ENCODE data around the gene RNF40.
"Not testable (repeated sequence)": the region's sequence is repeated elsewhere in the genome, so short reads cannot be mapped to it uniquely, and the experiment has no call there.

RNF40 gene

GRCh38 chr16:30786936-30787612, 25.0 kb downstream of the RNF40 start, which contains the start of gene ZNF629:
Gene ZNF629, minus strand, starts transcription at chr16:30787205. Its CDS starts 2,723 bp downstream, at chr16:30784482.
- in situ Hi-C loops (cut with MboI; ENCODE audit: low sequenced_read_pairs), result no loop called here
- no peaks in the 10 kb centered on the region for H3K27me3 ChIP-seq (ENCODE audit: low read depth)
- H3K4me1 ChIP-seq, result peaks cover 10% of the 10 kb centered on the region
- peak within 1 kb of the TSS; percentile 92 for H3K4me3 ChIP-seq
- no peaks in the 10 kb centered on the region for H3K9me3 ChIP-seq
- peak; percentile 44 to 81 for DNase-seq (ENCODE audit: low spot score in 2 of 2)
- H3K36me3 ChIP-seq (replicated peaks), result peaks cover 17% of the 10 kb centered on the region

GRCh38 chr16:30787613-30788378, 25.7 kb downstream of the RNF40 start:
- no peaks in the 10 kb centered on the region for H3K27me3 ChIP-seq (ENCODE audit: low read depth)
- peaks cover 10% of the 10 kb centered on the region for H3K4me1 ChIP-seq
- DNase-seq (ENCODE audit: low spot score in 2 of 2), result no peak
- in situ Hi-C loops (cut with MboI; ENCODE audit: low sequenced_read_pairs), result no loop called here
- peak overlapping the region; percentile 92 for H3K4me3 ChIP-seq
- H3K36me3 ChIP-seq (replicated peaks), result peaks cover 10% of the 10 kb centered on the region
- H3K9me3 ChIP-seq, result no peaks in the 10 kb centered on the region

GRCh38 chr16:30793508-30794069, 31.5 kb downstream of the RNF40 start:
- Histone ChIP-seq H3K4me3 (no peak overlapping the region), H3K9me3 (no peaks in the 10 kb centered on the region), H3K4me1 (no peaks in the 10 kb centered on the region; the same call in 1 of the 2 replicates), H3K36me3 (replicated peaks) (no peaks in the 10 kb centered on the region), H3K27me3 (ENCODE audit: low read depth) (no peaks in the 10 kb centered on the region)
- in situ Hi-C loops (cut with MboI; ENCODE audit: low sequenced_read_pairs), result no loop called here
- no peak for DNase-seq (ENCODE audit: low spot score in 2 of 2)

- no peaks in the 10 kb centered on the region for H3K36me3 ChIP-seq (replicated peaks)
- no peak for DNase-seq (ENCODE audit: low spot score in 2 of 2)
- no peaks in the 10 kb centered on the region for H3K9me3 ChIP-seq
- no peaks in the 10 kb centered on the region for H3K27me3 ChIP-seq (ENCODE audit: low read depth)
- no peak overlapping the region for H3K4me3 ChIP-seq
- H3K4me1 ChIP-seq, result no peaks in the 10 kb centered on the region; the same call in 1 of the 2 replicates
- in situ Hi-C loops (cut with MboI; ENCODE audit: low sequenced_read_pairs), result no loop called here
Measured at GRCh38 chr16:30794634-30795033, 32.5 kb downstream of the RNF40 start.

GRCh38 chr16:30797670-30798309, 35.7 kb downstream of the RNF40 start:
- no peaks in the 10 kb centered on the region; the same call in 1 of the 2 replicates for H3K4me1 ChIP-seq
- in situ Hi-C loops (cut with MboI; ENCODE audit: low sequenced_read_pairs), result no loop called here

GRCh38 chr16:30802936-30803335, 40.8 kb downstream of the RNF40 start:
- Histone ChIP-seq H3K9me3 (no peaks in the 10 kb centered on the region), H3K4me3 (no peak overlapping the region), H3K4me1 (no peaks in the 10 kb centered on the region), H3K36me3 (replicated peaks) (no peaks in the 10 kb centered on the region), H3K27me3 (ENCODE audit: low read depth) (no peaks in the 10 kb centered on the region)
- in situ Hi-C loops (cut with MboI; ENCODE audit: low sequenced_read_pairs), result no loop called here
- no peak for DNase-seq (ENCODE audit: low spot score in 2 of 2)

More at GRCh38 chr16:30797670-30798309, 35.7 kb downstream of the RNF40 start:
- H3K9me3 ChIP-seq, result no peaks in the 10 kb centered on the region
- H3K27me3 ChIP-seq (ENCODE audit: low read depth), result no peaks in the 10 kb centered on the region
- no peaks in the 10 kb centered on the region for H3K36me3 ChIP-seq (replicated peaks)
- no peak overlapping the region for H3K4me3 ChIP-seq
- DNase-seq (ENCODE audit: low spot score in 2 of 2), result no peak

GRCh38 chr16:30805056-30805369, 42.9 kb downstream of the RNF40 start:
- in situ Hi-C loops (cut with MboI; ENCODE audit: low sequenced_read_pairs), result no loop called here
- Histone ChIP-seq H3K4me3 (no peak overlapping the region), H3K36me3 (replicated peaks) (no peaks in the 10 kb centered on the region), H3K4me1 (no peaks in the 10 kb centered on the region), H3K9me3 (no peaks in the 10 kb centered on the region), H3K27me3 (ENCODE audit: low read depth) (no peaks in the 10 kb centered on the region)
- DNase-seq (ENCODE audit: low spot score in 2 of 2), result no peak

- Histone ChIP-seq H3K9me3 (no peaks in the 10 kb centered on the region), H3K36me3 (replicated peaks) (no peaks in the 10 kb centered on the region), H3K4me3 (no peak overlapping the region), H3K4me1 (no peaks in the 10 kb centered on the region), H3K27me3 (ENCODE audit: low read depth) (no peaks in the 10 kb centered on the region)
- in situ Hi-C loops (cut with MboI; ENCODE audit: low sequenced_read_pairs), result no loop called here
- DNase-seq (ENCODE audit: low spot score in 2 of 2), result no peak
Measured at GRCh38 chr16:30805370-30806169, 43.4 kb downstream of the RNF40 start.

- Histone ChIP-seq H3K4me1 (no peaks in the 10 kb centered on the region), H3K9me3 (no peaks in the 10 kb centered on the region), H3K4me3 (no peak overlapping the region), H3K27me3 (ENCODE audit: low read depth) (no peaks in the 10 kb centered on the region), H3K36me3 (replicated peaks) (no peaks in the 10 kb centered on the region)
- no peak for DNase-seq (ENCODE audit: low spot score in 2 of 2)
- in situ Hi-C loops (cut with MboI; ENCODE audit: low sequenced_read_pairs), result no loop called here
Measured at GRCh38 chr16:30808146-30808545, 46.0 kb downstream of the RNF40 start.

GRCh38 chr16:30808890-30809426, 46.8 kb downstream of the RNF40 start:
- H3K9me3 ChIP-seq; H3K36me3 ChIP-seq (replicated peaks); H3K4me1 ChIP-seq; in situ Hi-C loops (cut with MboI; ENCODE audit: low sequenced_read_pairs); H3K27me3 ChIP-seq (ENCODE audit: low read depth); H3K4me3 ChIP-seq; DNase-seq (ENCODE audit: low spot score in 2 of 2): not testable (repeated sequence)

- in situ Hi-C loops (cut with MboI; ENCODE audit: low sequenced_read_pairs); DNase-seq (ENCODE audit: low spot score in 2 of 2); H3K4me1 ChIP-seq; H3K36me3 ChIP-seq (replicated peaks); H3K4me3 ChIP-seq; H3K27me3 ChIP-seq (ENCODE audit: low read depth); H3K9me3 ChIP-seq: not testable (repeated sequence)
Measured at GRCh38 chr16:30809675-30810074, 47.6 kb downstream of the RNF40 start.

GRCh38 chr16:30813821-30814189, 51.7 kb downstream of the RNF40 start:
- in situ Hi-C loops (cut with MboI; ENCODE audit: low sequenced_read_pairs), result no loop called here
- Histone ChIP-seq H3K9me3 (no peaks in the 10 kb centered on the region), H3K36me3 (replicated peaks) (no peaks in the 10 kb centered on the region), H3K4me1 (peaks cover 8% of the 10 kb centered on the region), H3K27me3 (ENCODE audit: low read depth) (no peaks in the 10 kb centered on the region), H3K4me3 (peak overlapping the region; percentile 17)
- DNase-seq (ENCODE audit: low spot score in 2 of 2), result no peak

GRCh38 chr16:30816769-30817168, 54.6 kb downstream of the RNF40 start:
- H3K4me1 ChIP-seq, result peaks cover 8% of the 10 kb centered on the region
- DNase-seq (ENCODE audit: low spot score in 2 of 2), result no peak
- H3K4me3 ChIP-seq, result no peak overlapping the region
- no peaks in the 10 kb centered on the region for H3K27me3 ChIP-seq (ENCODE audit: low read depth)
- in situ Hi-C loops (cut with MboI; ENCODE audit: low sequenced_read_pairs), result no loop called here
- H3K9me3 ChIP-seq, result no peaks in the 10 kb centered on the region
- H3K36me3 ChIP-seq (replicated peaks), result no peaks in the 10 kb centered on the region

Data from HAP-1 (cell line).